Naive B cell (primary cell): Measurements from ENCODE around the gene HARS2. TPM values are rescaled to one million over a fixed set of nuclear protein-coding genes. Genes with fewer than 3 reads are reported as not detected.

Experiments used
- polyA plus RNA-seq, 6 donors: library from polyadenylated mRNA; unstranded; fragments of 300-500 nt; fragmentation: Illumina TruSeq; gene quantifications; one replicate each; pipeline ENCODE4 v1.2.3, GENCODE V29; 2021; ENCODE audit warnings: low read depth in 6 of 6

Gene HARS2
- polyA plus RNA-seq, 6 donors from 2014 or later = 12.2 to 26.2 (median 18.7) TPM

Other genes with a start within 250 kb of the HARS2 start
- 10 to 100 TPM; 44.5 to 90.3 (median 63.1) TPM for gene EIF4EBP3, start 143.8 kb upstream of the HARS2 start, polyA plus RNA-seq
- gene SRA1, start 134.0 kb upstream of the HARS2 start, polyA plus RNA-seq = 10 to 100 TPM; 26.2 to 47.0 (median 31.7) TPM
- 1 to 10 TPM in 5 of 6 donors, not detected in 1; 6.3 to 9.0 (median 7.9) TPM for gene APBB3, start 126.9 kb upstream of the HARS2 start, polyA plus RNA-seq
- gene SLC35A4, start 126.6 kb upstream of the HARS2 start, polyA plus RNA-seq = 100 to 1,000 TPM in 1 of 6 donors, 10 to 100 TPM in 5; 66.8 to 107 (median 74.6) TPM
- gene CD14, start 58.3 kb upstream of the HARS2 start, polyA plus RNA-seq = 10 to 100 TPM in 1 of 6 donors, 1 to 10 TPM in 5; 1.5 to 10.2 (median 2.8) TPM
- gene TMCO6, start 52.0 kb upstream of the HARS2 start, polyA plus RNA-seq = 10 to 100 TPM in 4 of 6 donors, 1 to 10 TPM in 2; 7.6 to 13.0 (median 11.4) TPM
- 100 to 1,000 TPM in 5 of 6 donors, 10 to 100 TPM in 1; 94.5 to 167 (median 152) TPM for gene NDUFA2, start 43.8 kb upstream of the HARS2 start, polyA plus RNA-seq
- 100 to 1,000 TPM in 5 of 6 donors, 10 to 100 TPM in 1; 83.8 to 170 (median 140) TPM for gene IK, start 43.6 kb upstream of the HARS2 start, polyA plus RNA-seq
- gene WDR55, start 26.6 kb upstream of the HARS2 start, polyA plus RNA-seq = 10 to 100 TPM in 4 of 6 donors, 1 to 10 TPM in 2; 5.7 to 15.1 (median 10.3) TPM
- under 1 TPM in 1 of 6 donors, not detected in 5; 0.21 TPM for gene DND1, start 17.9 kb upstream of the HARS2 start, polyA plus RNA-seq
- 10 to 100 TPM; 37.6 to 73.5 (median 40.3) TPM for gene HARS1, start 85 bp upstream of the HARS2 start, polyA plus RNA-seq
- 10 to 100 TPM; 68.6 to 85.8 (median 76.7) TPM for gene ZMAT2, start 9.0 kb downstream of the HARS2 start, polyA plus RNA-seq
- not detected for gene PCDHA1, start 94.7 kb downstream of the HARS2 start, polyA plus RNA-seq
- not detected for gene PCDHA2, start 103.4 kb downstream of the HARS2 start, polyA plus RNA-seq
- gene PCDHA3, start 109.6 kb downstream of the HARS2 start, polyA plus RNA-seq = not detected
- not detected for gene PCDHA4, start 115.6 kb downstream of the HARS2 start, polyA plus RNA-seq
- not detected for gene PCDHA5, start 130.2 kb downstream of the HARS2 start, polyA plus RNA-seq
- gene PCDHA6, start 136.5 kb downstream of the HARS2 start, polyA plus RNA-seq = not detected
- gene PCDHA7, start 142.8 kb downstream of the HARS2 start, polyA plus RNA-seq = not detected
- gene PCDHA8, start 149.7 kb downstream of the HARS2 start, polyA plus RNA-seq = not detected
- gene PCDHA9, start 156.9 kb downstream of the HARS2 start, polyA plus RNA-seq = not detected
- gene PCDHA10, start 164.4 kb downstream of the HARS2 start, polyA plus RNA-seq = not detected
- gene PCDHA11, start 177.5 kb downstream of the HARS2 start, polyA plus RNA-seq = not detected
- gene PCDHA12, start 183.9 kb downstream of the HARS2 start, polyA plus RNA-seq = not detected
- gene PCDHA13, start 190.7 kb downstream of the HARS2 start, polyA plus RNA-seq = not detected
- not detected for gene PCDHAC1, start 234.8 kb downstream of the HARS2 start, polyA plus RNA-seq